ENCODE results near the gene ACVRL1.

ACVRL1 gene

DNA sequence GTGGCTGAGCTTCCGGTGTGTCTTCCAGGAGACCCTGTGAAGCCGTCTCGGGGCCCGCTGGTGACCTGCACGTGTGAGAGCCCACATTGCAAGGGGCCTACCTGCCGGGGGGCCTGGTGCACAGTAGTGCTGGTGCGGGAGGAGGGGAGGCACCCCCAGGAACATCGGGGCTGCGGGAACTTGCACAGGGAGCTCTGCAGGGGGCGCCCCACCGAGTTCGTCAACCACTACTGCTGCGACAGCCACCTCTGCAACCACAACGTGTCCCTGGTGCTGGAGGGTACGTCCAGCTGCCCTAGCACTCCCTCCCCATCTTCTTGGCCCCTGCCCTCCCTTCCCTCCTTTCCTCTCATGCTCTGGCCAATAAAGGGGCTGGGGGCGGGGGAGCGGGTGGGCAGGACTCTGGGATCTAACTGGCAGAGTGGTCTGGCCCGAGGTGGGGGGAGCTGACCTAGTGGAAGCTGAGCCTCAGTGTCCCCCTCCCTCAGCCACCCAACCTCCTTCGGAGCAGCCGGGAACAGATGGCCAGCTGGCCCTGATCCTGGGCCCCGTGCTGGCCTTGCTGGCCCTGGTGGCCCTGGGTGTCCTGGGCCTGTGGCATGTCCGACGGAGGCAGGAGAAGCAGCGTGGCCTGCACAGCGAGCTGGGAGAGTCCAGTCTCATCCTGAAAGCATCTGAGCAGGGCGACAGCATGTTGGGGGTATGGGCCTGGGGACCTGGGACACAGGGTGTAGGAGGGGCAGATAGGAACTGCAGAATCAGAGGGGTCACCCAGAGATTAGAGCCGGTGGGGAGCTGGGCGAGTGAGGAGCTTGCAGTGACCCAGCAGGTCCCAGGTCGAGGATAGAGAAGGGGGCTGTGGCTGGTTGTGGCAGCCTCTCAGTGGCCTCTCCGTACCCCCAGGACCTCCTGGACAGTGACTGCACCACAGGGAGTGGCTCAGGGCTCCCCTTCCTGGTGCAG, 6.0 kb downstream of the ACVRL1 start:
- TF ChIP-seq ESRRG (CRISPR knock-in tag; IDR thresholded peaks at IDR 0.05) (no peak), ISL1 (CRISPR knock-in tag; IDR thresholded peaks at IDR 0.05) (no peak), ZFP3 (CRISPR knock-in tag; IDR thresholded peaks at IDR 0.05) (no peak), CSDC2 (CRISPR knock-in tag; IDR thresholded peaks at IDR 0.05) (no peak), ZNF8 (CRISPR knock-in tag; IDR thresholded peaks at IDR 0.05) (no peak), ARNTL (CRISPR knock-in tag; IDR thresholded peaks at IDR 0.05; ENCODE audit: borderline replicate concordance, low read depth) (no peak), PPARA (CRISPR knock-in tag; IDR thresholded peaks at IDR 0.05; ENCODE audit: borderline replicate concordance) (no peak), OSR1 (CRISPR knock-in tag; IDR thresholded peaks at IDR 0.05) (no peak), ZFP30 (CRISPR knock-in tag; IDR thresholded peaks at IDR 0.05) (no peak), TCF4 (CRISPR knock-in tag; IDR thresholded peaks at IDR 0.05; ENCODE audit: borderline replicate concordance) (no peak), ZNF565 (CRISPR knock-in tag; conservative IDR thresholded peaks at IDR 0.05; ENCODE audit: low read depth) (no peak), BACH2 (CRISPR knock-in tag; IDR thresholded peaks at IDR 0.05; ENCODE audit: borderline replicate concordance) (no peak)
- TF ChIP-seq, protein P1, sequence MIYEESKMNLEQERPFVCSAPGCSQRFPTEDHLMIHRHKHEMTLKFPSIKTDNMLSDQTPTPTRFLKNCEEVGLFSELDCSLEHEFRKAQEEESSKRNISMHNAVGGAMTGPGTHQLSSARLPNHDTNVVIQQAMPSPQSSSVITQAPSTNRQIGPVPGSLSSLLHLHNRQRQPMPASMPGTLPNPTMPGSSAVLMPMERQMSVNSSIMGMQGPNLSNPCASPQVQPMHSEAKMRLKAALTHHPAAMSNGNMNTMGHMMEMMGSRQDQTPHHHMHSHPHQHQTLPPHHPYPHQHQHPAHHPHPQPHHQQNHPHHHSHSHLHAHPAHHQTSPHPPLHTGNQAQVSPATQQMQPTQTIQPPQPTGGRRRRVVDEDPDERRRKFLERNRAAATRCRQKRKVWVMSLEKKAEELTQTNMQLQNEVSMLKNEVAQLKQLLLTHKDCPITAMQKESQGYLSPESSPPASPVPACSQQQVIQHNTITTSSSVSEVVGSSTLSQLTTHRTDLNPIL (CRISPR knock-in tag; IDR thresholded peaks at IDR 0.05; ENCODE audit: low read depth), result no peak
- TF ChIP-seq, protein P2, sequence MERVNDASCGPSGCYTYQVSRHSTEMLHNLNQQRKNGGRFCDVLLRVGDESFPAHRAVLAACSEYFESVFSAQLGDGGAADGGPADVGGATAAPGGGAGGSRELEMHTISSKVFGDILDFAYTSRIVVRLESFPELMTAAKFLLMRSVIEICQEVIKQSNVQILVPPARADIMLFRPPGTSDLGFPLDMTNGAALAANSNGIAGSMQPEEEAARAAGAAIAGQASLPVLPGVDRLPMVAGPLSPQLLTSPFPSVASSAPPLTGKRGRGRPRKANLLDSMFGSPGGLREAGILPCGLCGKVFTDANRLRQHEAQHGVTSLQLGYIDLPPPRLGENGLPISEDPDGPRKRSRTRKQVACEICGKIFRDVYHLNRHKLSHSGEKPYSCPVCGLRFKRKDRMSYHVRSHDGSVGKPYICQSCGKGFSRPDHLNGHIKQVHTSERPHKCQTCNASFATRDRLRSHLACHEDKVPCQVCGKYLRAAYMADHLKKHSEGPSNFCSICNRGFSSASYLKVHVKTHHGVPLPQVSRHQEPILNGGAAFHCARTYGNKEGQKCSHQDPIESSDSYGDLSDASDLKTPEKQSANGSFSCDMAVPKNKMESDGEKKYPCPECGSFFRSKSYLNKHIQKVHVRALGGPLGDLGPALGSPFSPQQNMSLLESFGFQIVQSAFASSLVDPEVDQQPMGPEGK (CRISPR knock-in tag; IDR thresholded peaks at IDR 0.05; ENCODE audit: borderline replicate concordance), result no peak
- TF ChIP-seq, protein P3, sequence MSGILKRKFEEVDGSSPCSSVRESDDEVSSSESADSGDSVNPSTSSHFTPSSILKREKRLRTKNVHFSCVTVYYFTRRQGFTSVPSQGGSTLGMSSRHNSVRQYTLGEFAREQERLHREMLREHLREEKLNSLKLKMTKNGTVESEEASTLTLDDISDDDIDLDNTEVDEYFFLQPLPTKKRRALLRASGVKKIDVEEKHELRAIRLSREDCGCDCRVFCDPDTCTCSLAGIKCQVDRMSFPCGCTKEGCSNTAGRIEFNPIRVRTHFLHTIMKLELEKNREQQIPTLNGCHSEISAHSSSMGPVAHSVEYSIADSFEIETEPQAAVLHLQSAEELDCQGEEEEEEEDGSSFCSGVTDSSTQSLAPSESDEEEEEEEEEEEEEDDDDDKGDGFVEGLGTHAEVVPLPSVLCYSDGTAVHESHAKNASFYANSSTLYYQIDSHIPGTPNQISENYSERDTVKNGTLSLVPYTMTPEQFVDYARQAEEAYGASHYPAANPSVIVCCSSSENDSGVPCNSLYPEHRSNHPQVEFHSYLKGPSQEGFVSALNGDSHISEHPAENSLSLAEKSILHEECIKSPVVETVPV (CRISPR knock-in tag; IDR thresholded peaks at IDR 0.05), result no peak
- TF ChIP-seq, protein P4, sequence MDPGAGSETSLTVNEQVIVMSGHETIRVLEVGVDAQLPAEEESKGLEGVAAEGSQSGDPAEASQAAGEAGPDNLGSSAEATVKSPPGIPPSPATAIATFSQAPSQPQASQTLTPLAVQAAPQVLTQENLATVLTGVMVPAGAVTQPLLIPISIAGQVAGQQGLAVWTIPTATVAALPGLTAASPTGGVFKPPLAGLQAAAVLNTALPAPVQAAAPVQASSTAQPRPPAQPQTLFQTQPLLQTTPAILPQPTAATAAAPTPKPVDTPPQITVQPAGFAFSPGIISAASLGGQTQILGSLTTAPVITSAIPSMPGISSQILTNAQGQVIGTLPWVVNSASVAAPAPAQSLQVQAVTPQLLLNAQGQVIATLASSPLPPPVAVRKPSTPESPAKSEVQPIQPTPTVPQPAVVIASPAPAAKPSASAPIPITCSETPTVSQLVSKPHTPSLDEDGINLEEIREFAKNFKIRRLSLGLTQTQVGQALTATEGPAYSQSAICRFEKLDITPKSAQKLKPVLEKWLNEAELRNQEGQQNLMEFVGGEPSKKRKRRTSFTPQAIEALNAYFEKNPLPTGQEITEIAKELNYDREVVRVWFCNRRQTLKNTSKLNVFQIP (CRISPR knock-in tag; IDR thresholded peaks at IDR 0.05; ENCODE audit: borderline replicate concordance, low read depth), result no peak
- no peak for ATAC-seq

DNA sequence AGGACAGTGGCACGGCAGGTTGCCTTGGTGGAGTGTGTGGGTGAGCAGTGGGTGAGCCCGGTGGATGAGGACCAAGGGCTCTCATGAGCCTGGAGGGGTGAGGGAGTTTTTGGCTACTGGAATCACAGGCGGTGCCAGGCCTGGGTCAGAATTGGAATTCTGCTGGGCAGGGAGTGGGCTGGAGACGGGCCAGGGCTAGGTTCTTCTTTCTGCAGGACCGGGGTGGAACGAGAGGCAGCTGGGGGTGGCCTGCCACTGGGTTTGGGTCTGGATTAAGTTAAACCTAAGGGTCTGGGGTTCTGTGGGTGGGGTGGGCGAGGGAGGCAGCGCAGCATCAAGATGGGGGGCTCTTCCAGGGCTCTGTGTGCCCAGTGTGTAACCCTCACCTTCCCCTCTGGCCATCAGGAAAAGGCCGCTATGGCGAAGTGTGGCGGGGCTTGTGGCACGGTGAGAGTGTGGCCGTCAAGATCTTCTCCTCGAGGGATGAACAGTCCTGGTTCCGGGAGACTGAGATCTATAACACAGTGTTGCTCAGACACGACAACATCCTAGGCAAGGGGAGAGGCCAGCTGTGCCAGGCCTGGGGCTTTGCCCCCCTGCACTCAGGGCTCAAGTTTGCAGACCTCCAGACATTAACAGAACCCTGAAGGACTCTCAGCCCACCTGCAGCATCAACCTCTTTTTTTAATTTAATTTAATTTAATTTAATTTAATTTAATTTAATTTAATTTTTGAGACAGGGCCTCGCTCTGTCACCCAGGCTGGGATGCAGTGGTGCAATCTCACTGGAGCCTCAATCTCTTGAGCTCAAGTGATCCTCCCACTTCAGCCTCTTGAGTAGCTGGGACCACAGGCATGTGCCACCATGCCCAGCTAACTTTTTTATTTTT, 7.0 kb downstream of the ACVRL1 start:
- ATAC-seq, result no peak
- TF ChIP-seq ZFP3 (CRISPR knock-in tag; IDR thresholded peaks at IDR 0.05), result no peak
- TF ChIP-seq, protein P2 (CRISPR knock-in tag; IDR thresholded peaks at IDR 0.05; ENCODE audit: borderline replicate concordance), result no peak
- no peak for TF ChIP-seq ISL1 (CRISPR knock-in tag; IDR thresholded peaks at IDR 0.05)
- no peak for TF ChIP-seq SNAI2 (CRISPR knock-in tag; IDR thresholded peaks at IDR 0.05)
- TF ChIP-seq BACH2 (CRISPR knock-in tag; IDR thresholded peaks at IDR 0.05; ENCODE audit: borderline replicate concordance), result no peak
- no peak for TF ChIP-seq PPARA (CRISPR knock-in tag; IDR thresholded peaks at IDR 0.05; ENCODE audit: borderline replicate concordance)
- TF ChIP-seq, protein P5, sequence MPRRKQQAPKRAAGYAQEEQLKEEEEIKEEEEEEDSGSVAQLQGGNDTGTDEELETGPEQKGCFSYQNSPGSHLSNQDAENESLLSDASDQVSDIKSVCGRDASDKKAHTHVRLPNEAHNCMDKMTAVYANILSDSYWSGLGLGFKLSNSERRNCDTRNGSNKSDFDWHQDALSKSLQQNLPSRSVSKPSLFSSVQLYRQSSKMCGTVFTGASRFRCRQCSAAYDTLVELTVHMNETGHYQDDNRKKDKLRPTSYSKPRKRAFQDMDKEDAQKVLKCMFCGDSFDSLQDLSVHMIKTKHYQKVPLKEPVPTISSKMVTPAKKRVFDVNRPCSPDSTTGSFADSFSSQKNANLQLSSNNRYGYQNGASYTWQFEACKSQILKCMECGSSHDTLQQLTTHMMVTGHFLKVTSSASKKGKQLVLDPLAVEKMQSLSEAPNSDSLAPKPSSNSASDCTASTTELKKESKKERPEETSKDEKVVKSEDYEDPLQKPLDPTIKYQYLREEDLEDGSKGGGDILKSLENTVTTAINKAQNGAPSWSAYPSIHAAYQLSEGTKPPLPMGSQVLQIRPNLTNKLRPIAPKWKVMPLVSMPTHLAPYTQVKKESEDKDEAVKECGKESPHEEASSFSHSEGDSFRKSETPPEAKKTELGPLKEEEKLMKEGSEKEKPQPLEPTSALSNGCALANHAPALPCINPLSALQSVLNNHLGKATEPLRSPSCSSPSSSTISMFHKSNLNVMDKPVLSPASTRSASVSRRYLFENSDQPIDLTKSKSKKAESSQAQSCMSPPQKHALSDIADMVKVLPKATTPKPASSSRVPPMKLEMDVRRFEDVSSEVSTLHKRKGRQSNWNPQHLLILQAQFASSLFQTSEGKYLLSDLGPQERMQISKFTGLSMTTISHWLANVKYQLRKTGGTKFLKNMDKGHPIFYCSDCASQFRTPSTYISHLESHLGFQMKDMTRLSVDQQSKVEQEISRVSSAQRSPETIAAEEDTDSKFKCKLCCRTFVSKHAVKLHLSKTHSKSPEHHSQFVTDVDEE (CRISPR knock-in tag; IDR thresholded peaks at IDR 0.05), result no peak
- TF ChIP-seq, protein P3 (CRISPR knock-in tag; IDR thresholded peaks at IDR 0.05), result no peak
- no peak for TF ChIP-seq ZFP30 (CRISPR knock-in tag; IDR thresholded peaks at IDR 0.05)
- no peak for TF ChIP-seq OSR1 (CRISPR knock-in tag; IDR thresholded peaks at IDR 0.05)
- TF ChIP-seq ZNF8 (CRISPR knock-in tag; IDR thresholded peaks at IDR 0.05), result no peak
- TF ChIP-seq ARNTL (CRISPR knock-in tag; IDR thresholded peaks at IDR 0.05; ENCODE audit: borderline replicate concordance, low read depth), result no peak
